ENCODE measurements around the gene ZFYVE9.
A peak's percentile ranks its signal among the peaks of the same experiment; 100 is the strongest.

Gene ZFYVE9

GRCh38 chr1:52139817-52140540, 1.9 kb upstream of the ZFYVE9 start (continued):
- no peak for TF ChIP-seq ZNF248 (tag by site-specific recombination; IDR thresholded peaks at IDR 0.05)
- no peak for TF ChIP-seq ZNF416 (tag by site-specific recombination; IDR thresholded peaks at IDR 0.05)
- no peak for TF ChIP-seq ZNF664 (tag by site-specific recombination; IDR thresholded peaks at IDR 0.05)
- peak; percentile 65 for TF ChIP-seq SP7 (tag by site-specific recombination; IDR thresholded peaks at IDR 0.05)
- 0 out of 2 replicates have a peak, but pooled peaks have one; percentile 9 for TF ChIP-seq ZNF518A (tag by site-specific recombination; conservative IDR thresholded peaks at IDR 0.05; ENCODE audit: low read depth)
- TF ChIP-seq ZBTB11 (tag by site-specific recombination; conservative IDR thresholded peaks at IDR 0.05; ENCODE audit: low read depth) = no peak
- no peak for TF ChIP-seq ZNF548 (tag by site-specific recombination; IDR thresholded peaks at IDR 0.05)
- no peak for TF ChIP-seq OSR2 (tag by site-specific recombination; IDR thresholded peaks at IDR 0.05)
- no peak for TF ChIP-seq ZNF174 (tag by site-specific recombination; IDR thresholded peaks at IDR 0.05)
- no peak for TF ChIP-seq GLI4 (tag by site-specific recombination; IDR thresholded peaks at IDR 0.05)
- TF ChIP-seq ZNF26 (tag by site-specific recombination; IDR thresholded peaks at IDR 0.05) = no peak
- TF ChIP-seq SP3 (tag by site-specific recombination; IDR thresholded peaks at IDR 0.05) = no peak
- TF ChIP-seq ZNF600 (tag by site-specific recombination; IDR thresholded peaks at IDR 0.05) = no peak
- no peak for TF ChIP-seq HIC1 (tag by site-specific recombination; IDR thresholded peaks at IDR 0.05)
- no peak for TF ChIP-seq ZEB2 (tag by site-specific recombination; IDR thresholded peaks at IDR 0.05)
- TF ChIP-seq ZNF692 (tag by site-specific recombination; IDR thresholded peaks at IDR 0.05) = no peak
- TF ChIP-seq ZSCAN5A (tag by site-specific recombination; IDR thresholded peaks at IDR 0.05) = no peak
- 0 out of 2 replicates have a peak, but pooled peaks have one; percentile 9 for TF ChIP-seq PATZ1 (tag by site-specific recombination; IDR thresholded peaks at IDR 0.05)
- TF ChIP-seq GLIS1 (tag by site-specific recombination; IDR thresholded peaks at IDR 0.05) = no peak
- TF ChIP-seq ZNF146 (tag by site-specific recombination; IDR thresholded peaks at IDR 0.05) = no peak
- TF ChIP-seq ZNF133 (tag by site-specific recombination; IDR thresholded peaks at IDR 0.05) = no peak

Measured in HEK293 (cell line).